HepG2 (cell line): ENCODE measurements around the gene NBPF9.
"Not testable (repeated sequence)": the region's sequence is repeated elsewhere in the genome, so short reads cannot be mapped to it uniquely, and the experiment has no call there.

Source experiments
- CTCF ChIP-seq: sonication (generic); formaldehyde crosslinking; IDR thresholded peaks from 2 replicates; pipeline ENCODE4 v1.5.0; 2020; ENCODE audit warnings: mild to moderate bottlenecking, missing genetic modification reagents, moderate library complexity
- HNRNPH1 ChIP-seq: fragments of 200-400 bp; formaldehyde crosslinking; optimal IDR thresholded peaks from 2 replicates; pipeline ENCODE3; 2017; ENCODE audit warnings: mild to moderate bottlenecking, low read depth, low read length
- MEIS2 ChIP-seq: sonication (generic); formaldehyde crosslinking; IDR thresholded peaks from 2 replicates; pipeline ENCODE4 v1.9.0; 2021; ENCODE audit warnings: mild to moderate bottlenecking, missing genetic modification reagents
- NFE2L1 ChIP-seq: sonication (generic); formaldehyde crosslinking; IDR thresholded peaks from 2 replicates; pipeline ENCODE4 v1.4.0; 2020; ENCODE audit warnings: missing genetic modification reagents, mild to moderate bottlenecking, borderline replicate concordance
- NFRKB ChIP-seq: fragments of 450-650 bp; IDR thresholded peaks from 2 replicates; pipeline ENCODE4 v1.6.1; 2017
- RAD21 ChIP-seq: fragments of 450-650 bp; formaldehyde crosslinking; IDR thresholded peaks from 2 replicates; pipeline ENCODE4 v1.5.0; 2020; ENCODE audit warnings: mild to moderate bottlenecking
- RELA ChIP-seq: sonication (generic); formaldehyde crosslinking; IDR thresholded peaks from 2 replicates; pipeline ENCODE4 v1.4.0; 2020; ENCODE audit warnings: missing genetic modification reagents
- SOX13 ChIP-seq, 3 experiments: fragments of 450-650 bp in 1 of 3; sonication (generic) in 1 of 3; formaldehyde crosslinking in 1 of 3; IDR thresholded peaks in 2 of 3; conservative IDR thresholded peaks in 1 of 3; 2 replicates each; pipeline versions ENCODE4 v1.5.0 to v1.6.1; 2016 to 2020; ENCODE audit warnings: antibody characterized with exemption in 1 of 3, mild to moderate bottlenecking in 1 of 3, missing compliant biosample characterization in 1 of 3, missing genetic modification reagents in 1 of 3, moderate library complexity in 1 of 3
- THAP9 ChIP-seq: sonication (generic); formaldehyde crosslinking; IDR thresholded peaks from 2 replicates; pipeline ENCODE4; 2020; ENCODE audit warnings: missing genetic modification reagents, mild to moderate bottlenecking, borderline replicate concordance
- ZNF569 ChIP-seq: sonication (generic); formaldehyde crosslinking; IDR thresholded peaks from 2 replicates; pipeline ENCODE4 v1.5.0; 2020; ENCODE audit warnings: mild to moderate bottlenecking, missing genetic modification reagents, moderate library complexity, borderline replicate concordance
- ZNF580 ChIP-seq: IDR thresholded peaks from 2 replicates; pipeline ENCODE4 v1.6.1; 2016; ENCODE audit warnings: low read depth, borderline replicate concordance

GRCh38 chr1:149064611-149065010, 38.7 kb downstream of the NBPF9 start:
- TF ChIP-seq NFE2L1 (CRISPR knock-in tag); SOX13 (IDR thresholded peaks at IDR 0.05); SOX13 (CRISPR knock-in tag; conservative IDR thresholded peaks at IDR 0.05 in 1 of 2, IDR thresholded peaks at IDR 0.05 in 1 of 2); RAD21 (CRISPR knock-in tag); RELA (CRISPR knock-in tag); ZNF569 (CRISPR knock-in tag); MEIS2 (CRISPR knock-in tag); CTCF (CRISPR knock-in tag); THAP9 (CRISPR knock-in tag); HNRNPH1; NFRKB; ZNF580 (CRISPR knock-in tag): not testable (repeated sequence)
